ENCODE results near the gene INO80D.
"Not testable (repeated sequence)": the region's sequence is repeated elsewhere in the genome, so short reads cannot be mapped to it uniquely, and the experiment has no call there.

DNA sequence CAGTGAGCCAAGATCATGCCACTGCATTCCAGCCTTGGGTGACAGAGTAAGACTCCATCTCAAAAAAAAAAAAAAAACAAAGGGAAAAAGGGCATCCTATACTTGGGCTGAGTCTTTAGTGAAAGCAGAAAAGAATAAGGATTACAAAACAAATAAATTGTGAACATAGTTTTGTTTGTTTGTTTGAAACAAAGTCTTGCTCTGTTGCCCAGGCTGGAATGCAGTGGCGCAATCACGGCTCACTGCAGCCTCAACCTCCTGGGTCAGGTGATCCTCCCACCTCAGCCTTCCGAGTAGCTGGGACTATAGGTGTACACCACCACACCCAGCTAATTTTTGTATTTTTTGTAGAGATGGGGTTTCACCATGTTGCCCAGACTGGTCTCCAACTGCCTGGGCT is 36.6 kb upstream of the INO80D start:
- TF ChIP-seq POLR2A (IDR thresholded peaks at IDR 0.05): not testable (repeated sequence)
- TF ChIP-seq, protein P1, sequence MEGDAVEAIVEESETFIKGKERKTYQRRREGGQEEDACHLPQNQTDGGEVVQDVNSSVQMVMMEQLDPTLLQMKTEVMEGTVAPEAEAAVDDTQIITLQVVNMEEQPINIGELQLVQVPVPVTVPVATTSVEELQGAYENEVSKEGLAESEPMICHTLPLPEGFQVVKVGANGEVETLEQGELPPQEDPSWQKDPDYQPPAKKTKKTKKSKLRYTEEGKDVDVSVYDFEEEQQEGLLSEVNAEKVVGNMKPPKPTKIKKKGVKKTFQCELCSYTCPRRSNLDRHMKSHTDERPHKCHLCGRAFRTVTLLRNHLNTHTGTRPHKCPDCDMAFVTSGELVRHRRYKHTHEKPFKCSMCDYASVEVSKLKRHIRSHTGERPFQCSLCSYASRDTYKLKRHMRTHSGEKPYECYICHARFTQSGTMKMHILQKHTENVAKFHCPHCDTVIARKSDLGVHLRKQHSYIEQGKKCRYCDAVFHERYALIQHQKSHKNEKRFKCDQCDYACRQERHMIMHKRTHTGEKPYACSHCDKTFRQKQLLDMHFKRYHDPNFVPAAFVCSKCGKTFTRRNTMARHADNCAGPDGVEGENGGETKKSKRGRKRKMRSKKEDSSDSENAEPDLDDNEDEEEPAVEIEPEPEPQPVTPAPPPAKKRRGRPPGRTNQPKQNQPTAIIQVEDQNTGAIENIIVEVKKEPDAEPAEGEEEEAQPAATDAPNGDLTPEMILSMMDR (IDR thresholded peaks at IDR 0.05): not testable (repeated sequence)

Data from testis (tissue), 2 donors.